BLaER1 treated with 17β-estradiol and CSF1 and Interleukin-3, amounts not matched to agents 10 nM and 100 nM (cell line): ENCODE results near the gene PKD1L1.

Source experiments
- H3K27ac ChIP-seq, 11 experiments: shearing (Covaris generic); formaldehyde crosslinking; 2 replicates each; pipeline ENCODE4 v1.8.1; 2022
- H3K27me3 ChIP-seq, 11 experiments: shearing (Covaris generic); formaldehyde crosslinking; 2 replicates each; pipeline ENCODE4 v1.8.1; 2022
- H3K36me3 ChIP-seq, 11 experiments: shearing (Covaris generic); formaldehyde crosslinking; 2 replicates each; pipeline ENCODE4 v1.8.1; 2022
- H3K4me1 ChIP-seq, 10 experiments: shearing (Covaris generic); formaldehyde crosslinking; 2 replicates each; pipeline ENCODE4 v1.8.1; 2022
- H3K4me2 ChIP-seq, 11 experiments: shearing (Covaris generic); formaldehyde crosslinking; 2 replicates each; pipeline ENCODE4 v1.8.1; 2022
- H3K4me3 ChIP-seq, 10 experiments: shearing (Covaris generic); formaldehyde crosslinking; 2 replicates each; pipeline ENCODE4 v1.8.1; 2022
- H3K9ac ChIP-seq, 11 experiments: shearing (Covaris generic); formaldehyde crosslinking; 2 replicates each; pipeline ENCODE4 v1.8.1; 2022
- H3K9me3 ChIP-seq, 11 experiments: shearing (Covaris generic); formaldehyde crosslinking; replicated peaks in 1 of 11; 2 replicates each; pipeline ENCODE4 v1.8.1; 2022
- H4K20me1 ChIP-seq, 11 experiments: shearing (Covaris generic); formaldehyde crosslinking; 2 replicates each; pipeline ENCODE4 v1.8.1; 2022
- Cebpa-rat ChIP-seq, 11 experiments: shearing (Covaris generic); IDR thresholded peaks; 2 replicates each; pipeline ENCODE4 v1.8.1; 2022

The PKD1L1 gene

GRCh38 chr7:47941136-47941844 lies 7.0 kb downstream of the PKD1L1 start:
- Histone ChIP-seq H3K4me3 (no peak overlapping the region), H3K9ac (peak overlapping the region in 3 of 11 experiments; percentile 62 to 77 (median 67); a peak in 6 of 22 replicates), H3K27me3 (no peaks in the 10 kb centered on the region), H3K4me2 (peak overlapping the region in 5 of 11 experiments; percentile 37 to 88 (median 81); a peak in 10 of 22 replicates), H3K4me1 (peaks cover 25 to 73% (median 33%) of the 10 kb centered on the region in 10 experiments), H3K27ac (peak overlapping the region in 4 of 11 experiments; percentile 58 to 90 (median 70); a peak in 8 of 22 replicates), H3K36me3 (no peaks in the 10 kb centered on the region), H4K20me1 (no peaks in the 10 kb centered on the region; a peak in 1 of 22 replicates), H3K9me3 (no peaks in the 10 kb centered on the region)
- TF ChIP-seq Cebpa-rat (IDR thresholded peaks at IDR 0.05): no peak

DNA sequence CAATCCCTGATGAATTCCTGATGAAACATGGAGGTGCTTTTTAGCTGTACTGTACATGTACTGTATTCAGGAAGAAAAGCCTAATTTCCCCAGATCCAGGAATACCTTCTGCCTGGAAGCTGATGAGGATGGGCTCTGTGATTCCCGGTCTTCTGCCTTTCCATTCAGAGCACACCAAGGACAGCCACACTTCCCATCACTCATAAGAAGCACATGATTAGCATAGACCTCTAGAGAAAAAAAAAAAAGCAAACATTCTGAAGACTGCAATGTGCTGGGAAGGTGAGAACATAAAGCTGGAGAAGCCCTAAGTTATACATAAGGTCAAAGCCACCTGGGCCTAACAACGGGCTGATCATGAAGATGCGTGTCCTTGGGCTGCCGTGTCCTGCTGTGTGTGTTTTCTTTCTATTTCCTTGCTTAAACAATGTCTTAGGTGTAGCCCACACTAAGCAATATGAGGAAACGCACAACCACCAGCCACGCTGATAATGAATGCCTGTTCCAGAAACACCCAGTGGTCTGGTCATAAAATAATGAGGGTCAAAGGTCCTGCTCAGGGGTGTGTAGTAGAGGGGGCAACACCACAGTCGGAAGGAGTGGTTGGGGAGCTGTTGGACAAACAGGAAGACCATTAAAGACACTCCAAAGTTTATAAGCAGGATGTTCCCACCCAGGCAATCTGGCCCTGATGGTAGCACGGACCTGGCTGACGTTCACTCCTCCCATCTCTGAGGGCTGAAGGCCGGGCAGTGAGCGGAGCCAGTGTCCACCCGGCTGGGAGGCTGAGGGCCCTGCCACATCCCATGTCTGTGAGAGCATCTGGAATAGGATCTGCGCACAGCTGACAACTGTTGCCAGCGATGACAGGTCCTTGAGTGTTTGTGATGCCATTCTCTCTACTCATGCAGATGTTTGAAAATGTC lies 7.9 kb downstream of the PKD1L1 start:
- H4K20me1 ChIP-seq: no peaks in the 10 kb centered on the region; a peak in 1 of 22 replicates
- H3K4me2 ChIP-seq: peak overlapping the region in 4 of 11 experiments; percentile 47 to 88 (median 82); a peak in 7 of 22 replicates
- no peak overlapping the region for H3K4me3 ChIP-seq
- H3K9me3 ChIP-seq: no peaks in the 10 kb centered on the region
- H3K4me1 ChIP-seq: peaks cover 35 to 76% (median 41%) of the 10 kb centered on the region in 10 experiments
- TF ChIP-seq Cebpa-rat (IDR thresholded peaks at IDR 0.05): no peak
- peak overlapping the region in 3 of 11 experiments; percentile 62 to 77 (median 67); a peak in 6 of 22 replicates for H3K9ac ChIP-seq
- H3K36me3 ChIP-seq: no peaks in the 10 kb centered on the region
- H3K27ac ChIP-seq: peak overlapping the region in 4 of 11 experiments; percentile 58 to 90 (median 70); a peak in 8 of 22 replicates
- no peaks in the 10 kb centered on the region for H3K27me3 ChIP-seq

- no peaks in the 10 kb centered on the region for H3K9me3 ChIP-seq
- no peaks in the 10 kb centered on the region; a peak in 1 of 22 replicates for H4K20me1 ChIP-seq
- H3K27me3 ChIP-seq: no peaks in the 10 kb centered on the region
- H3K4me1 ChIP-seq: peaks cover 43 to 77% (median 48%) of the 10 kb centered on the region in 10 experiments
- peak overlapping the region in 3 of 11 experiments; percentile 81 to 88 (median 82); a peak in 6 of 22 replicates for H3K4me2 ChIP-seq
- no peak overlapping the region for H3K4me3 ChIP-seq
- no peak overlapping the region for H3K9ac ChIP-seq
- peak overlapping the region in 2 of 11 experiments; percentile 79 to 90; a peak in 2 of 22 replicates for H3K27ac ChIP-seq
- H3K36me3 ChIP-seq: no peaks in the 10 kb centered on the region
- TF ChIP-seq Cebpa-rat (IDR thresholded peaks at IDR 0.05): no peak
These were observed 8.7 kb downstream of the PKD1L1 start for GRCh38 chr7:47939425-47940036.

DNA sequence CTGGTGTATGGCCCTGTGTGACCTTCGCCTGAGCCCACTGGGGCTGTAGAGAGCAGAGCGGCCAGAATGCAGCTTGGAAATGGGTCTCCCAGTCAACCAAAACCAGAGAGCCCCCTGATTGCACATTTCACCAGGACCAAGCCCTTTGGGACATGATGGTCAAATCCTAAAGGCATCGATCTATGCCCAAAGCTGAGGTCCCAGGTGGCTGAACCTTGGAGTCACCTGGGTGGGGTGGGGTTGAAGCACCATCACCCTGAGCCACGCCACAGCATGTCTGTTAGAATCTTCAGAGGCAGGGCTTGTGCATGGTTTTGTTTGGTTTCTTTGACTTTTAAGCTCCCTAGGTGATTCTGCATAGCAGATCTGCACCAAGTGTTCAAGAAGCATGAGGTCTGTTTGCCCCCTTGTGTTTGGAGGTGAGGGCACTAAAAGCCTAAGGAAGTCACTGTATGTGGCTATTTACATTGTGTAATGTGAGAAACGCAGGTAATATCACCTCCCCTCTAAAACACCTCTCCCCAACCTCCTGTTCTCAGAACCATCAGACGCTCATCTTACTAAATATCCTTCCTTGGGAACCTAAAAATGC lies 9.6 kb downstream of the PKD1L1 start:
- H3K9me3 ChIP-seq: no peaks in the 10 kb centered on the region
- H3K27me3 ChIP-seq: no peaks in the 10 kb centered on the region
- H3K27ac ChIP-seq: no peak overlapping the region; a peak in 1 of 22 replicates
- H3K9ac ChIP-seq: no peak overlapping the region
- no peaks in the 10 kb centered on the region; a peak in 1 of 22 replicates for H4K20me1 ChIP-seq
- no peaks in the 10 kb centered on the region for H3K36me3 ChIP-seq
- peak overlapping the region; percentile 73 to 90 (median 86) for H3K4me2 ChIP-seq
- no peak for TF ChIP-seq Cebpa-rat (IDR thresholded peaks at IDR 0.05)
- H3K4me1 ChIP-seq: peaks cover 48 to 83% (median 53%) of the 10 kb centered on the region in 10 experiments
- no peak overlapping the region for H3K4me3 ChIP-seq

DNA sequence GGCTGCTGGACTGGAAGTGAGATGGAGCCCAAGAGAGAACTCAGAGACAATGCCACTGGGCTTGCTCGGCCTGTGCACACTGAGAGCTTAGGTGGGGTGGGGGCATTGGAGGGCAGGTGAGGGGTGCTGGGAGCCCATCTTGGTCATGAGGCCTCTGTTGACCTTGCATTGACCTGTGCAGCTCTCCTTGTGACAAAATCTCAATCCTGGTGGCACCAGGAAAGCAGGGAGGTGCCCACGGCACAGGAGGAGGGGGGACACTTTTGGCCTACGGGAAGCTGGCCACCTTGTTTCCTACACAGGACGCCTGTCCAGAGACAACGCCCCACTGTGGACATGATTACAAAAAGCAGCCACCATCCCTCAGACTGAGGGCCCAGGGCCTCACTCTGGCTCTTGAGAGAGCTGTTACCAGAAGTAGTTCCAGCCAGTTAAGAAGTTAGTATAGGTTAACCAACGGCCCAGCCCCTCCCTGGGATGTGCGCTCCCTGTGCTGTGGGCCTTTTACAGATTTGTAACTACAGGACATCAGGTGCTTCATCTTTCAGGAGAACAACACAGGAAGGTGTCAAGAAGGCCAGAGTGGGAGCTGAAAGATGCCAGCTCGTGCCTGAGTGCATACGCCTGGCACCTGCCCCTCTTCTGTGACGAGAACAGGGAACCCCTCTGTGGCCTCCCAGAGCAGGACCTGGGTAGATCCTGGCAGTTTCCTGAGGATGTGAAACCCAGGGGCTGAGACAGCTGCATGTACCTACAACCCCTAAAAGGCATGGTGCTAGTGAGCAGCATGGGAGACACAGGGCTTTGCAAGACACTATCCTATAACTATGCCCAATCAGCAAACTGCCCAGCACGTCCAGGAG lies 10.3 kb downstream of the PKD1L1 start:
- no peaks in the 10 kb centered on the region; a peak in 1 of 22 replicates for H4K20me1 ChIP-seq
- H3K9me3 ChIP-seq: no peaks in the 10 kb centered on the region
- peak overlapping the region in 3 of 11 experiments; percentile 9 to 13 (median 11); a peak in 5 of 22 replicates for H3K27ac ChIP-seq
- 0 out of 20 replicates have a peak overlapping the region, but pooled peaks of 1 of the 10 experiments have one; percentile 19 for H3K4me3 ChIP-seq
- peaks cover 48 to 84% (median 53%) of the 10 kb centered on the region in 10 experiments for H3K4me1 ChIP-seq
- no peaks in the 10 kb centered on the region for H3K27me3 ChIP-seq
- H3K4me2 ChIP-seq: peak overlapping the region; percentile 73 to 90 (median 86)
- H3K36me3 ChIP-seq: no peaks in the 10 kb centered on the region
- peak overlapping the region in 2 of 11 experiments; percentile 5 to 24; a peak in 3 of 22 replicates for H3K9ac ChIP-seq
- TF ChIP-seq Cebpa-rat (IDR thresholded peaks at IDR 0.05): no peak

GRCh38 chr7:47937065-47937687 lies 11.1 kb downstream of the PKD1L1 start:
- H3K36me3 ChIP-seq: no peaks in the 10 kb centered on the region
- H3K27me3 ChIP-seq: no peaks in the 10 kb centered on the region
- no peaks in the 10 kb centered on the region; a peak in 1 of 22 replicates for H4K20me1 ChIP-seq
- no peak for TF ChIP-seq Cebpa-rat (IDR thresholded peaks at IDR 0.05)
- H3K9me3 ChIP-seq: no peaks in the 10 kb centered on the region
- peak overlapping the region in 2 of 11 experiments; percentile 5 to 24; a peak in 2 of 22 replicates for H3K9ac ChIP-seq
- peak overlapping the region in 3 of 11 experiments; percentile 11 to 38 (median 13); a peak in 3 of 22 replicates for H3K27ac ChIP-seq
- H3K4me3 ChIP-seq: 0 out of 20 replicates have a peak overlapping the region, but pooled peaks of 1 of the 10 experiments have one; percentile 19
- H3K4me1 ChIP-seq: peaks cover 48 to 85% (median 53%) of the 10 kb centered on the region in 10 experiments
- H3K4me2 ChIP-seq: peak overlapping the region; percentile 73 to 90 (median 86)

GRCh38 chr7:47936323-47936722 lies 11.9 kb downstream of the PKD1L1 start:
- no peak for TF ChIP-seq Cebpa-rat (IDR thresholded peaks at IDR 0.05)
- Histone ChIP-seq H3K4me2 (peak overlapping the region; percentile 41 to 90 (median 78)), H4K20me1 (no peaks in the 10 kb centered on the region; a peak in 1 of 22 replicates), H3K9ac (no peak overlapping the region), H3K27me3 (no peaks in the 10 kb centered on the region), H3K9me3 (no peaks in the 10 kb centered on the region), H3K4me3 (no peak overlapping the region), H3K36me3 (no peaks in the 10 kb centered on the region), H3K27ac (no peak overlapping the region), H3K4me1 (peaks cover 42 to 79% (median 53%) of the 10 kb centered on the region in 10 experiments)
